Fibroblast of lung (primary cell): ENCODE results near the gene LEPROT. TPM values are rescaled to one million over a fixed set of nuclear protein-coding genes. Genes with fewer than 3 reads are reported as not detected.

Source experiments
- DNase-seq, 2 donors: peaks; one replicate each; pipeline versions ENCODE4 v3.0.0 to v3.0.0-alpha.2; 2010; ENCODE audit warnings: low read depth in 2 of 2
- H2AFZ ChIP-seq: 2 replicates; pipeline ENCODE4 v1.5.1; 2012; ENCODE audit warnings: low read length, control low read depth, inconsistent platforms
- H3K27ac ChIP-seq: 2 replicates; pipeline ENCODE4 v1.5.1; 2011; ENCODE audit warnings: low read length, control low read depth; ENCODE audit not compliant: insufficient read depth
- H3K27me3 ChIP-seq: 2 replicates; pipeline ENCODE4 v1.5.1; 2011; ENCODE audit warnings: mild to moderate bottlenecking, low read length; ENCODE audit not compliant: control insufficient read depth, insufficient read depth
- H3K36me3 ChIP-seq: 2 replicates; pipeline ENCODE4 v1.5.1; 2011; ENCODE audit warnings: low read length; ENCODE audit not compliant: control insufficient read depth, insufficient read depth
- H3K4me1 ChIP-seq: 2 replicates; pipeline ENCODE4 v1.5.1; 2011; ENCODE audit warnings: low read length; ENCODE audit not compliant: control insufficient read depth, insufficient read depth; ENCODE audit errors: extremely low read depth
- H3K4me2 ChIP-seq: 2 replicates; pipeline ENCODE4 v1.5.1; 2011; ENCODE audit warnings: low read length, control low read depth; ENCODE audit not compliant: insufficient read depth; ENCODE audit errors: extremely low read depth
- H3K4me3 ChIP-seq, 4 experiments: fragments of 200-600 bp in 1 of 4; sonication (generic) in 1 of 4; replicated peaks in 1 of 4; 2 replicates each; pipeline ENCODE4 v1.5.1; 2011 to 2016; ENCODE audit warnings: low read length in 4 of 4, low read depth in 3 of 4, mild to moderate bottlenecking in 3 of 4, control low read depth in 2 of 4, inconsistent platforms in 1 of 4, mixed read lengths in 1 of 4; ENCODE audit not compliant: insufficient read depth in 1 of 4; ENCODE audit errors: control extremely low read depth in 1 of 4
- H3K79me2 ChIP-seq: 2 replicates; pipeline ENCODE4 v1.5.1; 2012; ENCODE audit warnings: mild to moderate bottlenecking, low read length, inconsistent platforms; ENCODE audit not compliant: control insufficient read depth, insufficient read depth
- H3K9ac ChIP-seq: 2 replicates; pipeline ENCODE4 v1.5.1; 2011; ENCODE audit warnings: mild to moderate bottlenecking, low read length, control low read depth; ENCODE audit not compliant: insufficient read depth
- H3K9me3 ChIP-seq: 2 replicates; pipeline ENCODE4 v1.5.1; 2012; ENCODE audit warnings: low read depth, low read length; ENCODE audit not compliant: control insufficient read depth, insufficient read depth
- H4K20me1 ChIP-seq: 2 replicates; pipeline ENCODE4 v1.5.1; 2011; ENCODE audit warnings: low read length; ENCODE audit not compliant: control insufficient read depth, insufficient read depth; ENCODE audit errors: extremely low read depth
- CTCF ChIP-seq, 2 donors: IDR thresholded peaks in 1 of 2; conservative IDR thresholded peaks in 1 of 2; 1 replicate in 1 of 2; 2 replicates in 1 of 2; pipeline ENCODE4 v1.5.1; 2011 to 2012; ENCODE audit warnings: low read length in 2 of 2, control low read depth in 1 of 2, inconsistent platforms in 1 of 2, low read depth in 1 of 2, mild to moderate bottlenecking in 1 of 2
- EZH2 ChIP-seq: IDR thresholded peaks from 2 replicates; pipeline ENCODE4 v1.5.1; 2012; ENCODE audit warnings: low read length, control low read depth, mild to moderate bottlenecking; ENCODE audit errors: missing control alignments
- polyA plus RNA-seq, 2 donors: library from polyadenylated mRNA; depleted of rRNA in 1 of 2; stranded (reverse) in 1 of 2; unstranded in 1 of 2; fragments of >200 nt; gene quantifications; 2 replicates each; pipeline ENCODE4 v1.2.1, GENCODE V29; 2011 to 2012; ENCODE audit warnings: missing spikeins in 1 of 2
- total RNA-seq: library from RNA; depleted of rRNA; stranded (reverse); fragments of >200 nt; gene quantifications from 2 replicates; pipeline ENCODE4 v1.2.1, GENCODE V29; 2014

LEPROT gene
- total and polyA plus RNA-seq, 2 donors (not counting 1 experiment from before 2014, with no cell fraction given): 37.5 to 101 TPM

GRCh38 chr1:65469126-65469888 is 48.8 kb downstream of the LEPROT start:
- Histone ChIP-seq H3K36me3 (no peaks in the 10 kb centered on the region), H3K79me2 (no peaks in the 10 kb centered on the region), H3K27me3 (no peaks in the 10 kb centered on the region), H3K9ac (no peak overlapping the region), H3K9me3 (no peaks in the 10 kb centered on the region), H3K4me3 (no peak overlapping the region), H2AFZ (no peak overlapping the region), H4K20me1 (no peaks in the 10 kb centered on the region), H3K27ac (no peak overlapping the region), H3K4me1 (no peaks in the 10 kb centered on the region), H3K4me2 (no peak overlapping the region)
- TF ChIP-seq CTCF (conservative IDR thresholded peaks at IDR 0.05 in 1 of 2, IDR thresholded peaks at IDR 0.05 in 1 of 2; ENCODE audit: low read depth in 1 of 2, low read length in 2 of 2): no peak
- TF ChIP-seq EZH2: no peak
- DNase-seq: peak in 1 of 2 donors; percentile 22

GRCh38 chr1:65469889-65470340 is 49.4 kb downstream of the LEPROT start:
- Histone ChIP-seq H3K4me2 (no peak overlapping the region), H2AFZ (no peak overlapping the region), H3K4me3 (no peak overlapping the region), H3K36me3 (no peaks in the 10 kb centered on the region), H3K4me1 (no peaks in the 10 kb centered on the region), H3K79me2 (no peaks in the 10 kb centered on the region), H3K9me3 (no peaks in the 10 kb centered on the region), H3K27me3 (no peaks in the 10 kb centered on the region), H4K20me1 (no peaks in the 10 kb centered on the region), H3K9ac (no peak overlapping the region), H3K27ac (no peak overlapping the region)
- peak; percentile 22 to 65 for DNase-seq
- TF ChIP-seq CTCF (conservative IDR thresholded peaks at IDR 0.05 in 1 of 2, IDR thresholded peaks at IDR 0.05 in 1 of 2; ENCODE audit: low read depth in 1 of 2, low read length in 2 of 2): no peak
- no peak for TF ChIP-seq EZH2

GRCh38 chr1:65470766-65471165 is 50.3 kb downstream of the LEPROT start:
- Histone ChIP-seq H3K27ac (no peak overlapping the region), H3K79me2 (no peaks in the 10 kb centered on the region), H3K36me3 (no peaks in the 10 kb centered on the region), H4K20me1 (no peaks in the 10 kb centered on the region), H3K27me3 (no peaks in the 10 kb centered on the region), H3K9me3 (no peaks in the 10 kb centered on the region), H3K4me1 (no peaks in the 10 kb centered on the region), H3K4me2 (no peak overlapping the region), H2AFZ (no peak overlapping the region), H3K4me3 (no peak overlapping the region), H3K9ac (no peak overlapping the region)
- TF ChIP-seq CTCF (conservative IDR thresholded peaks at IDR 0.05 in 1 of 2, IDR thresholded peaks at IDR 0.05 in 1 of 2; ENCODE audit: low read depth in 1 of 2, low read length in 2 of 2): no peak
- no peak for TF ChIP-seq EZH2
- DNase-seq: peak; percentile 31 to 47
